ENCODE measurements around the gene NIT2. TPM values are rescaled to one million over a fixed set of nuclear protein-coding genes. Genes with fewer than 3 reads are reported as not detected.
"Not testable (repeated sequence)": the region's sequence is repeated elsewhere in the genome, so short reads cannot be mapped to it uniquely, and the experiment has no call there.

NIT2 gene
- total and polyA plus RNA-seq, 12 donors = 16.8 to 84.5 (median 39.7) TPM

GRCh38 chr3:100319951-100320350 lies 14.6 kb upstream of the NIT2 start:
- TF ChIP-seq CTCF (IDR thresholded peaks at IDR 0.05) = no peak
- no peak for TF ChIP-seq POLR2A (IDR thresholded peaks at IDR 0.05)
- intact Hi-C loops (cut with DNase I) = no loop called here
- 89 to 98% (median 94%) methylated on average over 2 of the region's 2 CpGs for WGBS, 4 donors
- H3K4me1 ChIP-seq (replicated peaks in 1 of 2) = no peaks in the 10 kb centered on the region
- no peaks in the 10 kb centered on the region for H3K9me3 ChIP-seq (replicated peaks in 1 of 3)
- H3K36me3 ChIP-seq (replicated peaks in 1 of 2) = peaks cover 4 to 20% of the 10 kb centered on the region in 2 donors
- H3K4me3 ChIP-seq = no peak overlapping the region
- H3K27me3 ChIP-seq = no peaks in the 10 kb centered on the region
- DNase-seq = no peak
- no peak overlapping the region for H3K27ac ChIP-seq

- no peaks in the 10 kb centered on the region for H3K9me3 ChIP-seq (replicated peaks in 1 of 3)
- H3K27me3 ChIP-seq = no peaks in the 10 kb centered on the region
- H3K4me3 ChIP-seq = no peak overlapping the region
- no peak for DNase-seq
- peaks cover 4 to 18% of the 10 kb centered on the region in 2 donors for H3K36me3 ChIP-seq (replicated peaks in 1 of 2)
- TF ChIP-seq CTCF (IDR thresholded peaks at IDR 0.05) (no peak), POLR2A (IDR thresholded peaks at IDR 0.05) (no peak)
- intact Hi-C loops (cut with DNase I) = no loop called here
- no peak overlapping the region for H3K27ac ChIP-seq
- no peaks in the 10 kb centered on the region for H3K4me1 ChIP-seq (replicated peaks in 1 of 2)
Observed at GRCh38 chr3:100324044-100324443, 10.5 kb upstream of the NIT2 start.

GRCh38 chr3:100325827-100326226 lies 8.7 kb upstream of the NIT2 start:
- H3K27me3 ChIP-seq = no peaks in the 10 kb centered on the region
- H3K9me3 ChIP-seq (replicated peaks in 1 of 3) = no peaks in the 10 kb centered on the region
- no peak overlapping the region for H3K27ac ChIP-seq
- H3K4me1 ChIP-seq (replicated peaks in 1 of 2) = no peaks in the 10 kb centered on the region
- intact Hi-C loops (cut with DNase I) = no loop called here
- no peak overlapping the region for H3K4me3 ChIP-seq
- no peak for TF ChIP-seq POLR2A (IDR thresholded peaks at IDR 0.05)
- no peak for TF ChIP-seq CTCF (IDR thresholded peaks at IDR 0.05)
- peaks cover 0 to 3% of the 10 kb centered on the region in 2 donors for H3K36me3 ChIP-seq (replicated peaks in 1 of 2)
- no peak for DNase-seq

- H3K27ac ChIP-seq; H3K4me1 ChIP-seq (replicated peaks in 1 of 2); intact Hi-C loops (cut with DNase I); H3K9me3 ChIP-seq (replicated peaks in 1 of 3); H3K4me3 ChIP-seq; H3K36me3 ChIP-seq (replicated peaks in 1 of 2); H3K27me3 ChIP-seq; DNase-seq: not testable (repeated sequence)
- WGBS, 4 donors = 95 to 99% (median 97%) methylated on average over 5 of the region's 5 CpGs
Observed at GRCh38 chr3:100327377-100327776, 7.2 kb upstream of the NIT2 start.

- DNase-seq = no peak
- H3K4me3 ChIP-seq = no peak overlapping the region
- H3K27me3 ChIP-seq = no peaks in the 10 kb centered on the region
- 88 to 96% (median 90%) methylated on average over 4 of the region's 4 CpGs for WGBS, 4 donors
- peaks cover 0 to 8% of the 10 kb centered on the region in 2 donors for H3K4me1 ChIP-seq (replicated peaks in 1 of 2)
- intact Hi-C loops (cut with DNase I) = no loop called here
- H3K9me3 ChIP-seq (replicated peaks in 1 of 3) = no peaks in the 10 kb centered on the region
- no peak overlapping the region for H3K27ac ChIP-seq
- H3K36me3 ChIP-seq (replicated peaks in 1 of 2) = no peaks in the 10 kb centered on the region
- TF ChIP-seq CTCF (IDR thresholded peaks at IDR 0.05) = no peak
- TF ChIP-seq POLR2A (IDR thresholded peaks at IDR 0.05) = no peak
Observed at GRCh38 chr3:100329800-100330489, 4.6 kb upstream of the NIT2 start.

All from adrenal gland (tissue), 12 donors.